Dedifferentiated amniotic fluid mesenchymal stem cell (primary cell): ENCODE results near the gene FAM120B.

ENCODE experiments used
- DNase-seq: peaks from one replicate; pipeline ENCODE4 v3.0.0-alpha.2; 2016; ENCODE audit errors: extremely low spot score

The FAM120B gene

DNA sequence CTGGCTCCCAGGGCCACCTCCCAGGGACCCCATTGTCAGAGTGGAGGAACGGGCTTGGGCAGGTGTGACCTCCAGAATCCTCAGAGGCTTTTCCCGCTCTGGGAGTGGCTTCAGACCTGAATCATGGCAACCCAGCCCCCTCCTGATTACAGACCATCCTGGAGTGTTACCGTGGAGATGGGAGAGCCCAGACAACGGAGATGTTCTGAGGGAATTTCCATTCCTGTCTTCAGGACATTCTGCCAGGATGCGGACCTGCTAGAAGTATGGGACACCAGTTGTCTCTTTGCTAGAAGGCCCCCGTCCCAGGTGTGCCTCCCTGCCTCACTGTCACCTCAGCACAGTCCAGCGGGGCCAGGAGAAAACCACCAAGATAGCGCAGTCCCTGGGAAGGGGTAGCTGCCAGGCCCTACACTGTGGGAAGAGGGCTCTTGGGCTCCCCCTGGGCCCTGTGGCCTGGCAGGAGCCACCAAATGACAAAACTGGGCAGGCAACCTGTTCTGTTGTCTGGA lies 136.6 kb downstream of the FAM120B start:
- no peak for DNase-seq

- no peak for DNase-seq
These were observed 137.6 kb downstream of the FAM120B start for GRCh38 chr6:170444056-170444591.

DNA sequence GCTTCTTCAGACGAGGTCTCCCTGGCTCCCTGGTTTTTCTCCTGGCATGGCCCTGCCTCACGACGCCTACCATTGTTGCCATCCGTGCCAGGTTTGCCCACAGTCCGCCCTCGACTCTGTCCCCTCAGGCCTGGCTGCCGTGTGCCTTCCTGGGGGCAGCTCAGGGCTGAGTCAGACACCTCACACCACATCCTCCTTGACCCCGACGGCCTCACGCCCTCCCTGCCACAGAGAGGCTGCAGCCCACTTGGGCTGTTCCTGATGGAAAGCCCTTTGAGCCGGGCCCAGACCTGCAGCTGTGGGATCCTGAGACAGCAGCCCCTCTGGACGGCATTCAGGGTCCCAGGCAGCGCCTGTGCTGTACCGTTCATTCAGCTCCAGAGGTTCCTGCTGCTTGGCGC lies 138.3 kb downstream of the FAM120B start:
- no peak for DNase-seq

GRCh38 chr6:170445487-170445886 lies 138.9 kb downstream of the FAM120B start:
- DNase-seq = no peak

GRCh38 chr6:170445971-170446370 lies 139.4 kb downstream of the FAM120B start:
- no peak for DNase-seq

- DNase-seq = no peak
These were observed 140.4 kb downstream of the FAM120B start for GRCh38 chr6:170446841-170447560.

DNA sequence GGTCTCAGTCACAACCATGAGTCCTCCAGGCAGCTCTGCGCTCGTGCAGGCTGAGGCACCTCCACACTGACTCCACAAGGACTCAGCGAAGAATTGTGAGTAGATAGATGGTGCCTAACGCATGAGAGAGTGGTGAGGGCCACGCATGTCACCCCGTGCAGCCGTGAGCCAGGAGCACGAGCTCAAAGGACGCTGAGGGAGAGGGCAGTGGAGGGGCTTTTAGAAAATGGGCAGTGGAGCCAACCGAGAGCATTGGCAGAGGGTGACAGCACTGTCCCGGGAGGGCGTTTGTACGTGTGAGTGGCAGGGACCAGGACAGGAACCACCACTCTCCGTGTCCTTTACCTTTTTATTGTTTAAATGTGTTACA lies 141.0 kb downstream of the FAM120B start:
- DNase-seq = no peak

DNA sequence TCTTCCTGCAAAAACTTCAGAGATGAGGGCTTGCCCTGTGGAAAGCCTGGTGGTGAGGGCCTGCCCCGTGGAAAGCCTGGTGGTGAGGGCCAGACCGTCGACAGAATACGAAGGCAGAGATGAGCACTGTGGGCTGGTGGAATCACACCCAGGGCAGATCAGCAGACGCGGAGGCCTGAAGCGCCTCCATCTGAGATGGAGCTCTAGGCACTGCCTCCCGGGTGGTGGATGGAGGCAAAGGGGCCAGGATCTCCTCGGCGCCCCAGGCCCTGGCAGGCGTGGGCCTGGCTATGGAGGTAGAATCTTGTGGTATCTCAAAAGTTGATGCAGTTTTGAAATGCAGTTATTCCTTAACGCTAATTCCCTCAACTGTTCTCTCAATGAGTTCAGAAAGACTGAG lies 141.8 kb downstream of the FAM120B start:
- no peak for DNase-seq

DNA sequence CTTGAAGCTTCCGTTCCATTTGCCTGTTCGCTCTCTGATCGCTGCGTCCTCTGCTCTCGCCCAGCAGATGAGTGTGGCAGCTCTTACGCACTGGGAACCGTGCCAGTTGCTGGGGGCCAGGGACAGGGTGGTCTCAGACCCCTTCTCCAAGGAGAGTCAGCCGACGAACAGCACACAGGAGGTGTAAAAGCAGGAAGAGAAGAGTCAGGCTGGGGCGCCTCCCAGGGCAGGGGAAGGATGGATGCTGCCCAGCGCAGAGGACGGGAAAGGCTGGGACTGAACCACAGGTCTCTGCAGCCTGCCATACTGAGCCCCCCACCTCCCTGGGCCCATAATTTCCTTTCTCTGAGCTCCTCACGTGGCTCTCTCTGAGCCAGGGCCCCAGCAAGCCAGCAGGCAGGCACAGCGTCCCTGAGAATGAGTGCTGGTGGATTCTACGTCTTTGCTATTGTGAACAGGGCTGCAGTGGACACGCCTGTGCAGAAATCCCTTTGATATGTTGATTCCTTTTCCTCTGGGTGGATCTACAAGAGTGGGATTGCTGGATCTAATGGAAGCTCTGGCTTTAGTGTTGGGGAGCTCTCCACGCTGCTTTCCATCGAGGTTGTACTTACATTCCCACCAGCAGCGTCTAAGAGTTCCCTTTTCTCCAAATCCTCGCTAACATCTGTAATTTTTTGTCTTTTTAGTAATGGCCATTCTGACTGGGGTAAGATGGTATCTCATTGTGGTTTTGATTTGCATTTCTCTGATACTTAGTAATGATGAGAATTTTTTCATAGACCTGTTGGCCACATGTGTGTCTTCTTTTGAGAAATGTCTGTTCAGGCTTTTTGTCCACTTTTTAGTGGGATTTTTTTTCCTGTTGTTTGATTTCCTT lies 142.4 kb downstream of the FAM120B start:
- DNase-seq = no peak

DNA sequence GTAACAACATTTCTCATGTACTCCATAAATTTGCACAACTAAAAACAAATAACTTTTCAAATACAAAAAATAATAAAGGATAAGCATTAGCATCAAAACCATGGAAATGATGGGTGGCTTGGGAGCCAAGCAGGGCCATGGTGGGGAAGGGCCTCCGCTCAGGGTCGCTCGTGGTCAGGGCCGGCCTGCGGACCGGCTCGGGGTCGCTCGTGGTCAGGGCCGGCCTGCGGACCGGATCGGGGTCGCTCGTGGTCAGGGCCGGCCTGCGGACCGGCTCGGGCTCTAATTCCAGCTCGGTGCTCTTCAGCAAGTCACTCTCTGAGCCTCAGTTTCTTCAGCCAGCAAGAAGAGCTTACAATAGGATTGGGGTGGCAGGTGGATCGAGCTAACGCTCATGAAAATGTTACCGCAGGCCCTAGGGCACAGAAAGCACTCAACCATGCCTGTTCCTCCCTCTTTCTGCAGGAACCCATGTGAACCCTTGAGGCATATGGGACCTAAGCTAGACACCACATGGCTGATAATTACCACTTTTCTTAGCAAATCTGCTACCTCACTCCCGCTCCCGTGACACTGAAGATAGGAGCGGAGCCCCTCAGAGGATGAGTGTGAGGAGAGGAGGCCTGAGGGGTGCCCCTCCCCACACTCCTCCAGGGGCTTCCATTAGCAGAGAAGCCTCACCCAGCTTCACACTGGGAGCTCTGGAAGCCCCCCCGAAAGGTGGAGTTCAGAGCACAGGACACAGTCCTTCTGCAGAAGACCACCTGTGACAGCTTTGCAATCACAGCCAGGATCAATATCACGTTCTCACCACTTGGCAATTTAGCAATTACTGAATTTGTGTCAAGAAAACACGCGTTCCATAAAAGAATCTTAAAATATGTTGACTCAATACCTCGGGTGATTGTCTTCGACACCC lies 143.5 kb downstream of the FAM120B start:
- DNase-seq = no peak

- DNase-seq = no peak
These were observed 144.6 kb downstream of the FAM120B start for GRCh38 chr6:170450916-170451761.

GRCh38 chr6:170451762-170452651 lies 145.4 kb downstream of the FAM120B start:
- DNase-seq = no peak

- DNase-seq = no peak
These were observed 146.4 kb downstream of the FAM120B start for GRCh38 chr6:170452767-170453545.

DNA sequence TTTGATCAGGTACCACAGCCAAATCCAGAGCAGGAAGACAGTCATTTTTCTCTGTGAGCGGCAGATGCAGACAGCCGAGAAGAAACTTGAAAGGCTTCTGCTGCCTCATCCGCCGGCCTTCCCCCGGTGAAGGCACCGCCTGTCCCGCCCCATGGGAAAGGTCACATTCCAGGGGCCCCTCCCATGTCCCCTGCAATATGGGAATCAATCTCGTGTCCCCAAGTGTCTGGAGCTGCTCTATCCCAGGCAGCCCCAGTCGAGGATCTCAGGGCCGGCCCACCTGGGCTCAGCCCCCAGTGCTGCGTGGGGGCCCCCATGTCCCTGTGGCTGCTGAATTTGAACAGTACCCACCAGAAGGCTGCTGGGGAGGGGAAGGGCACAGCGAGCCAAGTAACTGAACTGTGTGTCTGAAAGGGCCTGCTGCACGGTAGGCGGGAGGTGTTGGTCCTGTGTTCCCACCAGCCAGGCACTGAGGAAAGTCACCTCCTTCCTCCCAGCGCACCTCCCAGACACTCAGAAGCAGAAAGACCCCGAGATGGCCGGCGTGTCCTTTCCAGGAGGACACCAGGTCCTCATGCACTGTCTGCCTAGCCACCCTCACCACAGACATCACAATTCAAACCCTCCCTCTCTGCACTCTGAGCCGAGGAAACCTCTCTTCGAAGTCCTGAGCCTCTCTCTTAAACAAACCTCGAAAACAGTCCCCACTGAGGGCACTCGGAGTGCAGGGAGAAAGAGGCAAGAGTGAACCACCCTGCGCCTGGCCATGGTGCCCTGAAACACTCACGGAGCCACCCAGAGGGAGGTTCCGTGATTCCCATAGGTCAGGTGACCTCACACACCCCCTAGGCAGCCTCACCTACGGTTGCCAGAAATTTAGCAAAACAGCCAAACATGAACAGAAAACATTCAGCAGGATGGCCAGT lies 147.3 kb downstream of the FAM120B start:
- DNase-seq = no peak

GRCh38 chr6:170454512-170455285 lies 148.1 kb downstream of the FAM120B start:
- DNase-seq = no peak

- DNase-seq = no peak
These were observed 148.9 kb downstream of the FAM120B start for GRCh38 chr6:170455335-170455979.
